Skin of body (tissue), 2 donors: ENCODE measurements around the gene RAD51B. TPM values are rescaled to one million over a fixed set of nuclear protein-coding genes. Genes with fewer than 3 reads are reported as not detected.

Experiments used
- DNase-seq: peaks from one replicate; lab custom pipeline; 2025; lab: John Stamatoyannopoulos, UW
- total RNA-seq: library from RNA; depleted of rRNA; stranded (reverse); fragments of >200 nt; gene quantifications from one replicate; pipeline ENCODE4 v1.2.3, GENCODE V29; 2014

The RAD51B gene
- total RNA-seq, 1 donor from 2014 or later, result 35.1 TPM

DNA sequence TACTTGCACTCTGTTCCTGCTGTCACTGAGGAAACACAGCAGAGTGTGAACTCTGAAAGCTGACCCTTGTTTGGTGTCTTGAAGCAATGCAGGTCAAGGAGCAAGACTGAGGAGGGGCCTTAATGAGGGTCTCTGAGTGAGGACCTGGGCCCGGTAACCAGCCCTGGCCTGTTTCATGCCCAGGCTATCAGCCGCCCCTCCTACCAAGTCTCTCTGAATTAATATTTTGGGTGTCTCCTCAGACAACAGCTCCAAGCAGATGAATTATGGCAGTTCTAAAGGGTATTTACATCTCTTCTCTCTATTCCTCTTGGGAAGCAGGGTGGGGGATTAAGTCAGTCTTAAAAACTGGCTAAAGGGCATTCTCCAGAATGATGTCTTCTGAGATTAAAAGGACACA, 578.8 kb downstream of the RAD51B start:
- DNase-seq, result no peak

DNA sequence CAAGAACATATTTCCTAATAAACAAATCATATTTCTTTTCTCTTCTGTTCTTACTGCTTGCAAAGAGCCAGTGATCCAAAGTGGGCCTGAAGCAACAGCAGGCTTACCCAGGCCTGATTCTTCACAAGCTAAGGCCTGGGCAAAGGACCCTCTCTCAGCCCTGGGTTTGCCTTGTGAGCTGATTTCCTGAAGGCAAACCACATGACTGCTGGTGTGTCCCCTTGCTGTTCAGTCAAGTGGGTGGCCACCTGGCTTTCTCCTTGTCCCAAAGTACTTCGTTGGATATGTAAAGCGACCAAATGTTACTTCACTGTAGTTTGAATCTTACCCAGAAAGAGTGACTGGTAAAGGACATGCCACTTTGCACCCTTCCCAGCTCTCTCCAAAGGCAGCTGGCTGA, 580.4 kb downstream of the RAD51B start:
- DNase-seq, result no peak

DNA sequence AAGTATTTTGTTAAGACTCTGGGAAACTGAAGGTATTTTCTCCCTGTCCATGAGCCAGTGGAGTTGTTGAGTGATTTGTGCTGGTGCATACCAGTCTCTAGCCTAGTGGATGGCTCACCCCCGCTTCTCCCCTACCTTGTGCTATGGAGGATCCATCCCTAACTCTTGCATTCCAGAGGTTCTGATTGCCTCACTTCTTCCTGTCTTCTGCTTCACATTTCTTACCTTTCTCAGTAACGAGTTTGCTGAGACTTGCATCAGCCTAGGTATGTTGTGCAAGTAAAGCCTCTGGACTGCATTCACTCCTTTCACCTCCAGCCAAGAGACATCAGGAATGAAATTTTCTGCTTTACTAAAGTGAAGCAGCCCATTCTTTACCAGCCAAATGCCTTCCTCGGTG, 581.7 kb downstream of the RAD51B start:
- DNase-seq, result no peak

DNA sequence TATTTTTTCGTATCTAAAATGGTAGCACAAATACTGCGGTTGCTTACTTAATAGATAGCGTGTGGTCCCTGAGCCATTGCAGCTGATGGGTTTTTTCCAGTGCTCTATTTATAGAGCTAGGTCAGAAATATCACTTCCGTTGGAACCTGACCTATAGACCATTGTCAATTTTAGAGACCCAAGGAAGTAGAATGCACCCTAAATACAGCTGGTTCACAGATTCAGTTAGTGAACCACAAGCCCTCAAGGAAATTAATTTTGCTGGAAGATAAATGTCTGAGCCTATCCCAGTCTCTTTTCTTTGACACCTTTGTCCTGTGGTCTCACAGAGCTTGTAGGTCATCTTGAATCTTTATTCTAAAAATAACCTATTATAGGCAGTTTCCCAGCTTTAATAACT, 582.3 kb downstream of the RAD51B start:
- DNase-seq, result no peak

DNA sequence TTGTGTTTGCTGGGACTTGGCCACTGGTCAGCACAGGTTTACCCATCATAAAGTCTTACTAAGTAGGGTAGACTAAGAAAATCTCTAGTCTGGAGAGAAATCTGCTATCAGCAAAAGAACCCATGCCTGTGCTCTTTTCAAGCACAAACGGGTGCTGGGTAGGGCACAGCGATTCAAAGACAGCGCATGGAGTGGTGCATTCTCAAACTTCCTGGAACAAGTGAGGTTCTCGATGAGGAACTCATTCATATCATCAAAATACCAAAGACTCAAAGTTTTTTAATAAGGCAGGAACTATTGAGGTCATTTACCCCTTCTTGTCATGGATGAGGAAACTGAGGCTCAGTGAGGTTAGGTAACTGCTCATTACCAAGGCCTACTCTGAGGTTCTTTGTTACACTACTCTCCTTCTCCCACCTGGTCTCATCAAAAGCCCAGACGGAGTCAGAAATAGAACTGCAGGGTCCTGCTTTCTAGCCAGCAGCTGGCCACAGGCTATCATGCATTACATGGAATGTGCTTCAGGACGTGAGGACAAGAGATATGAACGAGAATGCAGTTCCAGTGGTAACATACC, 583.0 kb downstream of the RAD51B start:
- DNase-seq, result no peak

DNA sequence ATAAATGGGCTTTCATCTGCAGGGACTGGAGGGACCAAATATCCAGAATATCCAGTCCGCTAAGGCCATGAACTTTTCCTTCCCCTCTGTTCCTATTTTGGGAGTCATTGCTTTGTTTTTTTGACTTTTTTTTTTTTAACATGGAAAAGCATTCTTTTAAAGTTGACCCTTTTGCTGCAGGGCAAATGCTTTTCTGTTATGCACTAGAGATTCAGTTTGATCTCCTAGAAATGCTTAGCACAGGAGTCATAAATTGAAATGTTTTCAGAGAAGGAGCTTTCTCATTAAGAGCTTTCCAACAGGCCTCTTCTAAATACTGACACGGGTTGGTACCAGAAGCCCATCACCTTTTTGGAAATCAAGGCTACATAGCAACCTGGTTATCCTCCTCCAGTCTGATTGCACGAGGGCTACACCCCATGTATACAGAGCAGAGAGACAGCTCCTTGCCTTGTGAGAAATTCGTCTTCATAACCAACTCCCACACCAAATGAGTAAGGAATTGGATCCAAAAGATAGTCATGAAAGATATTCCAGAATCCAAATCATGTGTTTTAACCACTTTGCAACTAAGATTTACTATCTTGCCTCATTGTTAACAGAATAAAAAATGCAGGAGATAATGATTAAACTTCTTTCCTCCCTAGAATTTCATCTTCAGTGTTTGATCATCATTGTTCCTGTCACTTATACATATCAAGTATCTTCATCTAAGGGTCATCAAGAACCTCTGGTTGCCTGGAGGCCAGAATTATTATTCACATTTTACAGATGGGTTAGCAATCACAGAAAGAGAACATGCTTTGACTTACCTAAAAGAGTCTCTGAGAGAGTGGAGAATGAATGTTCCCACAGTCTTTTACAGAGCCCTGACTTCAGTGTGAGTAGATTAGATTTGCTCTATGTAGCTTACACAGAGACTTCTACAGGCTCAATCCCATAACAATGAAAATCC, 583.9 kb downstream of the RAD51B start:
- no peak for DNase-seq

DNA sequence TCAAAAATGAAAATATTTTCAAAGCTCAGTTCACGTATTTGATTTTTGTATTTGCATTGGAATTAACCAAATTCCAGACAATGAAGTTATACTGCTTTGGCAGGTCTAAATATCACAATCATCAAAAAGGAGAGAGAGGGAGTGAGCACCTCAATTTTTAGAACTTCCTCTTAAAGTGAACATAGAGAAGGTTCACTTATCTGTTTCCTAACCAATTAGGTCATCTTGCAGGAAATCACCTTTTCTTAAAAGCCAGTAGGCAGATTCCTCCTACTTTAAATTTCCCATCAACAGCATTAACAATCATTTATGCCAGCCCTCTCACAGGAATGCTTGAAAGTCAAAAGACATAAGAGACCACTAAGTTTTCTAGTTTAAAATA, 584.6 kb downstream of the RAD51B start:
- no peak for DNase-seq

DNA sequence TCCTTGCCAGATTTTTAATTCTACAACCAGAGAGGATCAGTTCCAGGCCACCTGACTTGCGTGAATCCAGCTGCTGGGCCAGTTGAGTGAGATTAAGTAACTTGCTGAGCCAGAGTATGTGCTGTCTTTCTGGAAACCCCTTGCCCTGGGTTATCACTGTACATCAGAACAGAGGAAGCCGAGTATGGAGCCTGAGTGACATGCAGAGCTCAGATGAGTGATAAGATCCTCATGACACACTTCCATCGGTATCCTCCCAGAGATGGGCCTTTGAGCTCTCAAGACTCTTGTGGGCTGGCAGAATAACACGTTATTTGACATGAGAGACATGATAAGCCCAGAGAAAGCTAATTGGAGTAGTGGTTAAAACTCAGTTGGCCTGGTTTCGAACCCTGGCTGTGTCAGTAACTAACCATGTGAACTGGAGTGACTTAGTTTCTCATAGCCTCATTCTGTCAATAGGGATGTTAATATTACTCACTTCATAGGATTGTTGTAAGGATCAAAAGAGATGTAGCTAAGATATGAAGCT, 585.1 kb downstream of the RAD51B start:
- DNase-seq, result no peak

DNA sequence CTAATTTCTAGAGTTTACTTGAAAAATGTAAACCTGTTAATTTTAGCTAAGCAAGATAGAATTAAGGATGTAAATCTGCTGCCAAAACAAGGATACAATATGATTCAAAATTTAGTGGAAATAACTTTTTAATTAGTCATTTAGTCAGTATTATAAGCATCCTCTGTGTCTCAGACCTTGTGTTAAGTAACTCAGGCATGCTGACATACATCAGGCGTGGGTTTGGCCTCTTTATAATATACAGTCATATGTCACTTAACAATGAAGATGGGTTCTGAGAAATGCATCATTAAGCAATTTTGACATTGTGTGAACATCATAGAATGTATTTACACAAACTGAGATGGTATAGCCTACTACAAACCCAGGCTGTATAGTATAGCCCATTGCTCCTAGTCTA, 586.4 kb downstream of the RAD51B start:
- no peak for DNase-seq

DNA sequence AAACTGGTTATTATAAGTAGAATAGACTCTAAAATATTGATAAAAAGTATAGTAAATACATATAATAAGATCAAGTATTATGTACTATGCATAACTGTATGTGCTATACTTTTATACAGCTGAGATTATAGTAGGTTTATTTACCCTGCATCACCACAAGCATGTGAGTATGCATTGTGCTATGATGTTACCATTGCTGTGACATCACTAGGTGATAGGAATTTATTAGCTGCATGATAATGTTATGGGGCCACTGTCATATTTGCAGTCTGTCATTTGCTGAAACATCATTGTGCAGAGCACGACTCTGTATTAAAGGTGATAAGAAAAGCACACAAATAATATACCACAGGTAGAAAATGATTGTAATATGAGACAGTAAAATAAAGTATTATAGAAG, 587.7 kb downstream of the RAD51B start:
- DNase-seq, result no peak

DNA sequence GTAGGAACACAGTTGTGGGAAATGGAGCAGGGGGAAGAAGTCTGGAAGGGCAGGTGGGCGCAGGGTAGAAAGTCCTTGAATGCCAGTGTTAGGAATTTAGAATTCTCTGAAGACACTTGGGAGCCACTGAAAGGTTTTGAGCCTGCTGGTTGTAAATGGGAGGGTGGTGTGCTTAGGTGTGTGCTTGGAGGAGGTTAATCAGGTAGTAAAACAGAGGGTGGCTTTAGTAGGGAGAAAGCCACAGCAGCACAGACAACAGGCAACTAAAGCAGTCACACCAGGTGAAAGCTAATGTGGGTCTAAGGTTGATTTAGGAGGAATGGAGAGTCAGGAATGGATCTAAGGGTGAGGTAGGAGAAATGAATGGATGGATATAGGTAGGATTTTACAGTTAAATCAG, 588.2 kb downstream of the RAD51B start:
- DNase-seq, result no peak

DNA sequence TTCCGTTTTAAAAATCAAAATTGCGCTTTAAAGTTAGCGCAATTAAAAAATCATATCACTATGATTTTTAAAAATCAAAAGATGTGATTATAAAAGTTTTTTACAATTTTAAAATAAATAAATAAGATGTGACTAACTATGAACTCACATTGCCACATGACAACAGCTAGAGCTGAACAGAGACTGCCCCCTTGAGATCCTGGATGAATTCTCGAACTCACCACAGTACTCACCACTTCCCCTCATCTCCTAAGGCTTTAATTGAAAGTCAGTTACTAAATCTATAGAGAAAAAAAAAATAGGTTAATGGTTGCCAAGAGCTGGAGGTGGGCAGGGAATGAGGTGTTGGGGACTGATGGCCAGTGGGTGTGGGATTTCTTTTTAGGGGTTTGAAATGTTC, 589.1 kb downstream of the RAD51B start:
- DNase-seq, result no peak

DNA sequence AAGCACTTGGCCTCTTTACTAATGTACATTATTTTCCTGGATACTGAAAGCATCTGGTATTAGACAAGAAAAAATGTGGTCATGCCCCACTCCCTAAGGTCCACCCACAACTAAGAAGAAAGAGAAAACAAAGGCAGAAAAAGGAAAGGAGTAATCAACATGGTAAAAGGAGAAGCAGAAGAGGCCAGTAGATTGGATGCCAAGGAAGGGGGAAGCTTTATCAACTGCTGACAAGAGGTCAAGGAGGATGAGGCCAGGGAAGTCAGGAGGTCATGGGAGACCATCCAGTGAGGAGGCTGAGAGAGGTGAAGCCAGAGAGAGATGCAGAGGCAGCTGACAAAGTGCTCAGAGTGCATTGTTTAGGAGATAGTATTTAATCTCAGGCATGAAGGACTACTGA, 589.8 kb downstream of the RAD51B start:
- no peak for DNase-seq

DNA sequence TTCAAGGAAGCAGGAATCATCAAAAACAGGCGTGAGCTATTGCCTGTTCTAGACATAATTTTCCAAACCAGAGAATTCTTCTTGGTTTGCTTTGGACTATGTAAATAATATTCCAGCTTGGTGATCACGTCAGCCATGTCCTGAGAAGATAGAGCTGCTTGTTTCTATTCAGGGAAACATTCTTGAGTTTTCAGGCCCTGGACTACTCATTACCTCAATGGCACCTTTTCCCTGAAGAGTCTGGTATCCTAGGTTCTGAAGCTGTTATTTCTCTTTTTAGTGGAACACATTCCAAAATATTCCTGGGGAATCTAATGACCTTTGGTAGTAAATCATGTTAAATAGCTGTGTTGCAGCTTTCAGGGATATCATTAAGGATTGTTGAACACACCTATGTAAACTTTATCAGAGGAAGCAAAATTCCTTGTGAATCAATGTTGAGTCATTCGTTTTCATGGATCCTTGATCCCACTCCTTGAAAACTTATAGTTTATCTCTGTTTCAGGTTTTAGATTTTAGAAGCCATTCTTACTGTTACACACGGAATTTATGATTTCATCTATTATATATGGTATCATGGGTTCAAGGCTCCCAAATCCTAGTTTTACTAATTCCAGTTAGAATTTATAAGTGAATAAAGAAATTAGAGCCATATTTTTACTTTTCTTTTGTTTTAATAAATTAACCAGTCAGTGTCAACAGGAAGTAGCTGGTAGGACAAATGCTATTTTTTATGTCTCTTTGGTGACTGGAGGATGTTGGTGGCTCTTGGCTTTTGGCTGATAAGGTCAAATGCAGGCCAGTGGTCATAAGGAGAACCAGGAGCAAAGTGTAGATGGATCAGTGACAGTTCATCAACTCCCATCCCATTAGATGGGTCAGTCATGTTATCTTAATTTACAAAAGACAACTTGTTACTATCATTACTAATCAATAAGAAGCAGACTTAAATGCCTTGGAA, 593.2 kb downstream of the RAD51B start:
- no peak for DNase-seq

DNA sequence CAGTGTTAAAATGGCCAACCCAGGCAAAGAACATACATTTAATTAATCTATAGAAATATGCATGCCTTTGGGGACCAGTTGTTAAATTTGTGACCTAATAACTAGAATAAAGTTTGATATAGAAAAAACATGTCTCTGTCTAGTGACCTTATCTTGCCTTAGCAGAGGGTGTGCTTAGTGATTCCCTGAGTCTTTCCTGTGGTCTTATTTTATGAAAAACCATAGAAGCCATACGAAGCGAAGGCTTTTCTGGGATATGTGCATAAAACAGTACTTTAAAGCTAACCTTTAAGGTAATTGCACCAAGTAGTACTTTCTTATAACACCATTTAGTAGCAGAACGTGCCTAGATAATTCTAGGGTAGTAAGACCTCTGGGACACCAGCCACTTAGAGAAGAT, 593.9 kb downstream of the RAD51B start:
- DNase-seq, result no peak

DNA sequence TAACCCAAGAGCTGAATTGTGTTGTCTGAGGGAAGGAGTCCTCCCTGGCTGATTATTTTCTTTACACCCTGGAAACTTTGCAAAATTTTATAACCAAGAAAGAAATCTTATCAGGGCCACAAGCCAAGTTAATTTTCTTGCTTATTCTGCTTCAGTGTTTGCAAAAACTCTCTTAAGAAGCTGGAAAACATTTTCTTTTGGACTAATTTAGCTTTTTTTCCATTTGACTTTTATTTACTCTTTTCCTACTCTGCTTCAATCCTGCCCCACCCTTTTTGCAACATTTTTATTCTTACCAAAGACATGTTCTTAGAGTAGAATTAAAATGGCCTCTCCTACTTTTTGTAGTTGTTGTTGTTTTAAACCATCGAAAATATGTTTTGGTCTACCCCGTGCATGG, 594.5 kb downstream of the RAD51B start:
- no peak for DNase-seq

DNA sequence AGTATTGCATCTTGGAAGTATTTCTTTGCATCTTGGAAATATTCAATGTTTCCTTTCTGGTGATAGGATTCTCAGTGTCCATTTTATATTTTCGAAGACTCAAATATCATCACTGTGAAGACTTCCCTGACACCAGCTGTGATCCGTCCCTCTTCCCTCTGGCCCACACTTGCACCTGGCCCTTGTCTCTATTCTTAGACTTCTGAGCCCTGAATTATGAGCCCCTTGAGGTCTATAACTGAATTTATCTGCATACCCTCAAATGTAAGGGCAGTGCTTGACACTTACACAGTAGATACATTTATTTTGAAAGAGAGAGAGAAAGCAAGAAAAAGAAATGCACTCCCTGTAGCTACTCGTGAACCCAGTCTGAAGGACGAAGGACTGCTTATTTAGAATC, 596.6 kb downstream of the RAD51B start:
- DNase-seq, result no peak

DNA sequence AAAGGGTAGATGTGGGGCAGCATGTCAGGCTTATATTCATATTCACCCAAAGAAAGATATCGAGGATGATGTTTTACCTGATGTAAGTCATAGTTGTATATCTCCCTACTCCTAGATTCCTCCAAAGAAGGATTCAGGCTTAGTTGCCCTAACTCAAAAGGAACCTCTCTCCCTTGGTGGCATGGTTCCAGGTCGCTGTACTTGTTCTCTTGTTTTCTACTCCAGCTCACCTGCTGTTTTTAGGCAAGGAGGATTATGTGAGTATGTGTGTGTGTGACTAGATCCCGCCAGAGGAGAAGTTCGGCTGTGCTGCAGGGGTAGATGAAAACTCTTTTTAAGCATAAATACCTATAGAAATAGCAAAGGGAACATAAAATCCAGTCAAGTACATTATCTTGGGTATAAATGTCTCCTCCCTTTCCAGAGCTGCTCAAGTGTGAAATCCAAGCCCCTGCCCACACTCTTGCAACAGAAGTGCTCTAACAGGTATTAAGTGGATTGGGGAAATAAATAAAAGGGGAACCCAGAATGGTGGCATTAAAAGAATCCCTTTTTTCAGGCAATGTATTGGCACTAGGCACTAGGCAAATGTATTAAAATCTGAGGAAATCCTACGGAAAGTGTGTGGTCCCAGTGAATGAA, 597.6 kb downstream of the RAD51B start:
- DNase-seq, result no peak

DNA sequence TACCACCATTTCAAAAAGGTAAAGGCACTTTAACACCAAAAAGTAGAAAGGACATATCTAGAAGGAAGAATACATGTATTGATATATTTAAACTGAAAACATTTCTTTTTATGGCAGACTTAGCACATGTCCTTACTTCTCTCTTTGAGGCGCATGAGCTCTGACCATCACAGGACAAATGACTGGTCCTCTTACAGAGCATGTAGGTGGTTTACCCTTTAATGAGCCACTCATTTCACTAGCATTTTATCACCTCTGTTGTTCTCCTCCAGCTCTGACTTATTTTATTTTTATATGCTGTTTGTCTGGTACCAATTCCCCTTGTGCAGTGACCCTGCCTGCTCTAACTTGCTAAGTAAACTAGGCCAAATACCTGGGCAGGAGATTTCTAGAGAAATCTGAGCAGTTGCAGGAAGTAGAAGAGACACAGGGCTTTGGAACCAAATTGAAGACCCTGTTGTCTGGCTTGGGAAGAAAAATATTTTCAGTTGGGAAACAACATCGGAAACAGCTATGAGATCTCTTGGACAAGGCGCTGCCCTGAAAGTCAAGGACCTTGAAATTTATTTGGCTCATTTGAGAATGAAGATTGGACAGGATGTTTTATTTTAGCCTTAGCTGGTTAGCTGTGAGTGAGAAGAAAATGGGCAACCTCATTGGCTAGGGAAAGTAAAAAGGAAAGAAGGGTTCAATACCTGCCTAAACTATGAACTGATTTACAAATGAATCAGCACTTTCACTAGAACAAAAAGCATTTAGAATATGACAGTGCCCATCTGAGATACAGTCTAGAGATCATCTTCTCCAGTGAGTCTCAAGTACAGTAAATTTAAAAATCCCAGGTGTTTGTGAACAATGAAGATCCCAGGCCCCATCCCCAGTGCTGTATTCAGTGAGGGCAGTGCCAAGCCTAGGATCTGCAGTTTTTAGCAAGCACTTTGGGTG, 598.9 kb downstream of the RAD51B start:
- DNase-seq, result no peak

DNA sequence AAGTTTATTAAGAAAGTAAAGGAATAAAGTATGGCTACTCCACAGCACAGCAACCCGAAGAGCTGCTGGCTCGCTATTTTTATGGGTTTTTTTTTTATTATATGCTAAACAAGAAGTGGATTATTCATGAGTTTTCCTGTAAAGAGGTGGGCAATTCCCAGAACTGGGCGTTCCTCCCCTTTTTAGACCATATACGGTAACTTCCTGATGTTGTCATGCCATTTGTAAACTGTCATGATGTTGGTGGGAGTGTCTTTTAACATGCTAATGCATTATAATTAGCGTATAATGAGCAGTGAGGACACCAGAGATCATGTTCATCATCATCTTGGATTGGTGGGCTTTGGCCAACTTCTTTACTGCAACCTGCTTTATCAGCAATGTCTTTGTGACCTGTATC, 600.8 kb downstream of the RAD51B start:
- no peak for DNase-seq
